H1 (cell line): ENCODE data around the gene OR6B2. TPM values are rescaled to one million over a fixed set of nuclear protein-coding genes. Genes with fewer than 3 reads are reported as not detected.

Source experiments
- CTCF ChIA-PET: fragments of 300-600 bp; sonication (Branson Sonifier 250); formaldehyde crosslinking; loops from one replicate; lab custom pipeline; 2021; ENCODE audit not compliant: partially characterized antibody; lab: Charles Lee
- POLR2A ChIA-PET: fragments of 300-600 bp; sonication (Branson Sonifier 250); formaldehyde crosslinking; loops from one replicate; lab custom pipeline; 2021; ENCODE audit warnings: inconsistent platforms; ENCODE audit not compliant: partially characterized antibody; lab: Charles Lee
- DNase-seq, 2 experiments: peaks; one replicate each; pipeline versions ENCODE4 v3.0.0 to v3.0.0-alpha.2; 2010 to 2022; ENCODE audit warnings: low spot score in 2 of 2, low read depth in 1 of 2, mixed read lengths in 1 of 2
- FAIRE-seq: peaks from 2 replicates; lab custom pipeline; 2011; peaks lifted over from hg19 to GRCh38; lab: Jason Lieb, UNC
- H2AFZ ChIP-seq: 2 replicates; pipeline ENCODE4 v1.8.1; 2012; ENCODE audit warnings: low read length, inconsistent platforms
- H2AK5ac ChIP-seq: 2 replicates; pipeline ENCODE4 v1.6.1; 2013; ENCODE audit warnings: low read depth, low read length
- H2BK120ac ChIP-seq: replicated peaks from 2 replicates; pipeline ENCODE3; 2013; ENCODE audit warnings: low read depth, low read length, inconsistent platforms
- H2BK12ac ChIP-seq: 2 replicates; pipeline ENCODE4 v1.6.1; 2013; ENCODE audit warnings: low read depth, low read length
- H2BK15ac ChIP-seq: 2 replicates; pipeline ENCODE4 v1.6.1; 2013; ENCODE audit warnings: low read length
- H2BK20ac ChIP-seq: 2 replicates; pipeline ENCODE4 v1.6.1; 2013; ENCODE audit warnings: low read length
- H2BK5ac ChIP-seq: 2 replicates; pipeline ENCODE4 v1.6.1; 2013; ENCODE audit warnings: low read depth, low read length
- H3K14ac ChIP-seq: 2 replicates; pipeline ENCODE4 v1.6.1; 2013; ENCODE audit warnings: inconsistent platforms; ENCODE audit not compliant: insufficient read length
- H3K18ac ChIP-seq: 2 replicates; pipeline ENCODE4 v1.6.1; 2013; ENCODE audit warnings: low read length; ENCODE audit errors: extremely low read depth
- H3K23ac ChIP-seq: 2 replicates; pipeline ENCODE4 v1.6.1; 2013; ENCODE audit warnings: inconsistent platforms; ENCODE audit not compliant: insufficient read length
- H3K23me2 ChIP-seq: 2 replicates; pipeline ENCODE4 v1.6.1; 2013; ENCODE audit warnings: low read depth, low read length
- H3K27ac ChIP-seq: 2 replicates; pipeline ENCODE4 v1.6.1; 2011; ENCODE audit warnings: low read depth, low read length, inconsistent platforms
- H3K27me3 ChIP-seq, 4 experiments: replicated peaks in 1 of 4; 1 replicate in 1 of 4; 2 replicates in 3 of 4; pipeline versions ENCODE4 v1.6.1 to v1.8.1; 2011 to 2013; ENCODE audit warnings: low read length in 3 of 4, mild to moderate bottlenecking in 3 of 4, inconsistent platforms in 2 of 4, mixed read lengths in 2 of 4, moderate library complexity in 1 of 4; ENCODE audit not compliant: control insufficient read depth in 3 of 4, insufficient read depth in 3 of 4; ENCODE audit errors: extremely low read depth in 1 of 4
- H3K36me3 ChIP-seq, 4 experiments: 2 replicates each; pipeline versions ENCODE4 v1.6.1 to v1.8.1; 2011 to 2013; ENCODE audit warnings: mild to moderate bottlenecking in 4 of 4, low read length in 3 of 4, moderate library complexity in 2 of 4, control low read depth in 1 of 4, inconsistent platforms in 1 of 4; ENCODE audit not compliant: insufficient read depth in 4 of 4, control insufficient read depth in 2 of 4
- H3K4ac ChIP-seq: replicated peaks from 2 replicates; pipeline ENCODE3; 2013; ENCODE audit warnings: low read length, low read depth, mixed read lengths, inconsistent platforms; ENCODE audit not compliant: insufficient read length
- H3K4me1 ChIP-seq, 4 experiments: replicated peaks in 1 of 4; 1 replicate in 1 of 4; 2 replicates in 3 of 4; pipeline versions ENCODE4 v1.6.1 to v1.8.1; 2011 to 2013; ENCODE audit warnings: low read length in 3 of 4, inconsistent platforms in 2 of 4, mixed read lengths in 1 of 4; ENCODE audit not compliant: insufficient read depth in 4 of 4, control insufficient read depth in 3 of 4
- H3K4me2 ChIP-seq, 2 experiments: 2 replicates each; pipeline versions ENCODE4 v1.6.1 to v1.8.1; 2011 to 2013; ENCODE audit warnings: low read depth in 2 of 2, low read length in 2 of 2, control low read depth in 1 of 2, inconsistent platforms in 1 of 2, mild to moderate bottlenecking in 1 of 2; ENCODE audit not compliant: insufficient read depth in 1 of 2
- H3K4me3 ChIP-seq, 4 experiments: fragments of 200-600, 300-600 bp in 1 of 4; sonication (generic), shearing (Covaris generic), sonication (Bioruptor Twin) in 1 of 4; 2 replicates each; pipeline versions ENCODE4 v1.5.1 to v1.8.1; 2011 to 2016; ENCODE audit warnings: low read length in 4 of 4, low read depth in 3 of 4, control low read depth in 2 of 4, inconsistent platforms in 2 of 4, mild to moderate bottlenecking in 2 of 4, mixed read lengths in 1 of 4, moderate library complexity in 1 of 4; ENCODE audit not compliant: insufficient read depth in 2 of 4; ENCODE audit errors: extremely low read depth in 1 of 4
- H3K56ac ChIP-seq: replicated peaks from 2 replicates; pipeline ENCODE3; 2013; ENCODE audit warnings: low read depth, mild to moderate bottlenecking, mixed read lengths, low read length, inconsistent platforms; ENCODE audit not compliant: insufficient read length
- H3K79me1 ChIP-seq: 2 replicates; pipeline ENCODE4 v1.6.1; 2013; ENCODE audit warnings: low read depth, low read length, control low read depth
- H3K79me2 ChIP-seq, 2 experiments: 2 replicates each; pipeline versions ENCODE4 v1.6.1 to v1.8.1; 2012 to 2013; ENCODE audit warnings: low read length in 2 of 2, mild to moderate bottlenecking in 2 of 2, inconsistent platforms in 1 of 2; ENCODE audit not compliant: insufficient read depth in 2 of 2, control insufficient read depth in 1 of 2
- H3K9ac ChIP-seq, 4 experiments: replicated peaks in 1 of 4; 1 replicate in 1 of 4; 2 replicates in 3 of 4; pipeline versions ENCODE4 v1.6.1 to v1.8.1; 2011 to 2013; ENCODE audit warnings: low read depth in 3 of 4, low read length in 3 of 4, control low read depth in 2 of 4, mild to moderate bottlenecking in 2 of 4, moderate library complexity in 2 of 4, inconsistent platforms in 1 of 4; ENCODE audit errors: extremely low read depth in 1 of 4
- H3K9me3 ChIP-seq, 2 experiments: 2 replicates each; pipeline versions ENCODE4 v1.6.1 to v1.8.1; 2012 to 2013; ENCODE audit warnings: mild to moderate bottlenecking in 2 of 2, moderate library complexity in 2 of 2, control low read depth in 1 of 2, inconsistent platforms in 1 of 2, low read depth in 1 of 2, low read length in 1 of 2, mixed read lengths in 1 of 2; ENCODE audit not compliant: insufficient read depth in 2 of 2
- H4K20me1 ChIP-seq, 2 experiments: replicated peaks in 1 of 2; 2 replicates each; pipeline versions ENCODE3 to v1.8.1; 2011 to 2013; ENCODE audit warnings: inconsistent platforms in 2 of 2, low read length in 2 of 2, mild to moderate bottlenecking in 1 of 2; ENCODE audit not compliant: insufficient read depth in 2 of 2, control insufficient read depth in 1 of 2
- H4K5ac ChIP-seq: 2 replicates; pipeline ENCODE4 v1.6.1; 2013; ENCODE audit warnings: low read length, low read depth, mixed read lengths, inconsistent platforms; ENCODE audit not compliant: insufficient read length
- H4K8ac ChIP-seq: 2 replicates; pipeline ENCODE4 v1.8.0; 2013; ENCODE audit warnings: mild to moderate bottlenecking, moderate library complexity, low read length, inconsistent platforms; ENCODE audit not compliant: insufficient read depth; ENCODE audit errors: extremely low read depth
- H4K91ac ChIP-seq: replicated peaks from 2 replicates; pipeline ENCODE3; 2013; ENCODE audit warnings: low read length, mixed read lengths, inconsistent platforms; ENCODE audit not compliant: insufficient read length
- BCL11A ChIP-seq, 2 experiments: IDR thresholded peaks; one replicate each; pipeline ENCODE4 v1.6.1; 2011; ENCODE audit warnings: low read depth in 2 of 2, low read length in 2 of 2, mild to moderate bottlenecking in 2 of 2
- CHD2 ChIP-seq: IDR thresholded peaks from 2 replicates; pipeline ENCODE4 v1.6.1; 2012; ENCODE audit warnings: low read length, improper control_type of control experiment
- EZH2 ChIP-seq: fragments of 200-600 bp; sonication (generic); IDR thresholded peaks from 2 replicates; pipeline ENCODE4 v1.7.1; 2012; ENCODE audit warnings: low read depth, mild to moderate bottlenecking, moderate library complexity, low read length, inconsistent platforms; ENCODE audit not compliant: severe bottlenecking
- POLR2A ChIP-seq, 2 experiments: IDR thresholded peaks; 1 replicate in 1 of 2; 2 replicates in 1 of 2; pipeline ENCODE4 v1.6.1; 2011; ENCODE audit warnings: low read depth in 2 of 2, low read length in 2 of 2, mild to moderate bottlenecking in 2 of 2; ENCODE audit errors: control extremely low read depth in 1 of 2
- SIRT6 ChIP-seq: IDR thresholded peaks from one replicate; pipeline ENCODE4 v1.7.1; 2012; ENCODE audit warnings: low read length, inconsistent platforms
- WGBS, 2 experiments: shearing (Covaris generic) in 1 of 2; methylation state at CpG; one replicate each; pipeline versions ENCODE4 v1.1.6 to v1.1.7; 2013 to 2015; ENCODE audit warnings: low lambda C conversion rate in 2 of 2, mixed read lengths in 2 of 2, inconsistent platforms in 1 of 2, low coverage in 1 of 2, missing lambda C conversion rate in 1 of 2; ENCODE audit not compliant: insufficient replicate concordance in 2 of 2, insufficient coverage in 1 of 2, insufficient read length in 1 of 2; ENCODE audit errors: extremely low coverage in 1 of 2, missing lambda C conversion rate in 1 of 2; 5-methylcytosine and 5-hydroxymethylcytosine counted together
- polyA plus RNA-seq, 7 experiments: library from polyadenylated mRNA; depleted of rRNA in 3 of 7; stranded (reverse) in 5 of 7; unstranded in 2 of 7; fragments of >200 nt in 5 of 7; fragments of 200-250 nt in 2 of 7; gene quantifications; 1 replicate in 5 of 7; 2 replicates in 1 of 7; 4 replicates in 1 of 7; pipeline versions ENCODE4 v1.2.1 to v1.2.3, GENCODE V29; 2011 to 2013; ENCODE audit warnings: missing spikeins in 2 of 7, mixed read lengths in 2 of 7
- total RNA-seq: library from RNA; stranded (reverse); fragmentation: NEBNext Ultra II Directional; extraction: Animal tissue kit (Norgen Biotek cat#: 25700); gene quantifications from 2 replicates; pipeline ENCODE4 v1.2.1, GENCODE V29; 2021

The OR6B2 gene
- total and polyA plus RNA-seq, 2 of the 8 experiments (the other 6 are each of a cell fraction or from before 2014, with no cell fraction given), result not detected

- no peaks in the 10 kb centered on the region; a peak in 2 of 7 replicates for H3K27me3 ChIP-seq
- no peak overlapping the region for H3K14ac ChIP-seq
- H3K79me2 ChIP-seq, result no peaks in the 10 kb centered on the region
- ChIA-PET CTCF (no interaction called here), POLR2A (no interaction called here)
- H3K4ac ChIP-seq, result no peak overlapping the region
- H4K20me1 ChIP-seq, result no peaks in the 10 kb centered on the region
- H3K36me3 ChIP-seq, result no peaks in the 10 kb centered on the region
- DNase-seq (no peak), FAIRE-seq (no peak)
- no peak overlapping the region for H3K27ac ChIP-seq
- 76% methylated on average over 12 of the region's 14 CpGs; no CpG with 5 or more reads in 1 of the 2 experiments for WGBS, 2 experiments
- H3K9ac ChIP-seq, result no peak overlapping the region
- H2BK12ac ChIP-seq, result no peak overlapping the region
- H3K4me1 ChIP-seq, result no peaks in the 10 kb centered on the region
- TF ChIP-seq POLR2A (IDR thresholded peaks at IDR 0.05; ENCODE audit: control extremely low read depth in 1 of 2, low read depth in 2 of 2, low read length in 2 of 2), result no peak
- TF ChIP-seq EZH2, result no peak
- no peak for TF ChIP-seq CHD2
- TF ChIP-seq SIRT6, result no peak
- no peak for TF ChIP-seq BCL11A (IDR thresholded peaks at IDR 0.05; ENCODE audit: low read depth in 2 of 2, low read length in 2 of 2)
- H3K4me3 ChIP-seq, result no peak overlapping the region
- no peak overlapping the region; the same call in 1 of the 2 replicates for H4K8ac ChIP-seq
- H2BK20ac ChIP-seq, result no peak overlapping the region
- no peaks in the 10 kb centered on the region for H3K23me2 ChIP-seq
- no peak overlapping the region for H4K91ac ChIP-seq
- no peak overlapping the region for H2BK120ac ChIP-seq
- H3K56ac ChIP-seq, result no peak overlapping the region
- no peak overlapping the region for H3K4me2 ChIP-seq
- no peaks in the 10 kb centered on the region for H3K9me3 ChIP-seq
- H2AFZ ChIP-seq, result no peak overlapping the region
- H3K23ac ChIP-seq, result no peak overlapping the region
- H2BK15ac ChIP-seq, result no peak overlapping the region
- H3K18ac ChIP-seq, result no peak overlapping the region
- no peak overlapping the region for H2BK5ac ChIP-seq
- H2AK5ac ChIP-seq, result no peak overlapping the region
- no peaks in the 10 kb centered on the region for H3K79me1 ChIP-seq
- no peak overlapping the region for H4K5ac ChIP-seq
These were observed 2.4 kb upstream of the OR6B2 start for GRCh38 chr2:240032406-240033329.
